T-helper 17 cell (primary cell): ENCODE data around the gene ATP8A2. TPM values are rescaled to one million over a fixed set of nuclear protein-coding genes. Genes with fewer than 3 reads are reported as not detected.

ENCODE experiments used
- ATAC-seq: fragments of 150-1000 bp; cut with Tn5 transposase; 2 replicates; pipeline ENCODE4 v1.10.0; 2021; ENCODE audit warnings: mild to moderate bottlenecking, moderate library complexity
- DNase-seq, 3 donors: peaks; one replicate each; pipeline versions ENCODE4 v3.0.0 to v3.0.0-alpha.2; 2020 to 2021
- H3K9me3 ChIP-seq: one replicate; pipeline ENCODE4 v1.7.0; 2013; ENCODE audit warnings: low read length, mild to moderate bottlenecking; ENCODE audit not compliant: control insufficient read depth, poor library complexity, severe bottlenecking
- H3K27ac Mint-ChIP-seq: one replicate; pipeline ENCODE4 v1.8.0; 2022; ENCODE audit warnings: mild to moderate bottlenecking, moderate library complexity, mixed read lengths
- H3K27me3 Mint-ChIP-seq: one replicate; pipeline ENCODE4 v1.8.0; 2022; ENCODE audit warnings: mixed read lengths
- H3K36me3 Mint-ChIP-seq: one replicate; pipeline ENCODE4 v1.8.0; 2022; ENCODE audit warnings: low read depth, mixed read lengths
- H3K4me1 Mint-ChIP-seq: one replicate; pipeline ENCODE4 v1.8.0; 2022; ENCODE audit warnings: mild to moderate bottlenecking, mixed read lengths
- H3K4me3 Mint-ChIP-seq: one replicate; pipeline ENCODE4 v1.8.0; 2022; ENCODE audit warnings: mild to moderate bottlenecking, moderate library complexity, mixed read lengths
- total RNA-seq, 4 donors: library from RNA in 2 of 4; stranded (reverse) in 2 of 4; gene quantifications; one replicate each; pipeline ENCODE4 v1.2.3 and lab custom pipeline; 2022 to 2026

ATP8A2 gene
- total RNA-seq, 2 donors from 2014 or later = 0.18 to 0.20 TPM

DNA sequence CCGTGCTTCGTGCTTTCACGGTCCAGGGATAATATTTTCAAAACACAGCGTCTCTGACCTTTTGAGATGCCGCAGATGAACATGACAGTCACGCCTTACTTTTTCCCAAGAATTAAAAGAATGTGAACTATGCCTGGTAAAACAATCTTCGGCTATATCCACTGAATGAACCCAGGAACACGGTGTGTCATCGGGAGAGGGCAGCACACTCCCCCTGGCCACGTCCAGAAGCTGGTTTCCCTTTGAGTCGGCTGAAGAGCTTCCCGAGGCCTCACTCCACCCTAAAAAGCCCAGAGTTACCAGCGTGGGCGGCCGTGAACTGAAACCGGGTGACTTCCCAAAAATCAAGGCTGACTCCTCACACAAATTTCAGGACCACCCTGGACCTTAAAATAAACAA lies 702.9 kb downstream of the ATP8A2 start:
- Mint-ChIP-seq H3K4me1 (peaks cover 2% of the 10 kb centered on the region), H3K27ac (no peak overlapping the region), H3K27me3 (peaks cover 52% of the 10 kb centered on the region), H3K4me3 (no peak overlapping the region), H3K36me3 (no peaks in the 10 kb centered on the region)
- DNase-seq (no peak), ATAC-seq (no peak)
- H3K9me3 ChIP-seq = no peaks in the 10 kb centered on the region

Other genes starting within 250 kb of the ATP8A2 start
- gene AMER2, start 199.7 kb upstream of the ATP8A2 start, total RNA-seq = not detected
- 10 to 100 TPM; 27.2 to 38.6 TPM for gene MTMR6, start 84.5 kb upstream of the ATP8A2 start, total RNA-seq
- gene NUP58, start 70.3 kb upstream of the ATP8A2 start, total RNA-seq = 10 to 100 TPM; 68.6 to 69.6 TPM